ENCODE results near the gene ADK.

GRCh38 chr10:74163319-74164068, 12.5 kb downstream of the ADK start:
- TF ChIP-seq, protein P1, sequence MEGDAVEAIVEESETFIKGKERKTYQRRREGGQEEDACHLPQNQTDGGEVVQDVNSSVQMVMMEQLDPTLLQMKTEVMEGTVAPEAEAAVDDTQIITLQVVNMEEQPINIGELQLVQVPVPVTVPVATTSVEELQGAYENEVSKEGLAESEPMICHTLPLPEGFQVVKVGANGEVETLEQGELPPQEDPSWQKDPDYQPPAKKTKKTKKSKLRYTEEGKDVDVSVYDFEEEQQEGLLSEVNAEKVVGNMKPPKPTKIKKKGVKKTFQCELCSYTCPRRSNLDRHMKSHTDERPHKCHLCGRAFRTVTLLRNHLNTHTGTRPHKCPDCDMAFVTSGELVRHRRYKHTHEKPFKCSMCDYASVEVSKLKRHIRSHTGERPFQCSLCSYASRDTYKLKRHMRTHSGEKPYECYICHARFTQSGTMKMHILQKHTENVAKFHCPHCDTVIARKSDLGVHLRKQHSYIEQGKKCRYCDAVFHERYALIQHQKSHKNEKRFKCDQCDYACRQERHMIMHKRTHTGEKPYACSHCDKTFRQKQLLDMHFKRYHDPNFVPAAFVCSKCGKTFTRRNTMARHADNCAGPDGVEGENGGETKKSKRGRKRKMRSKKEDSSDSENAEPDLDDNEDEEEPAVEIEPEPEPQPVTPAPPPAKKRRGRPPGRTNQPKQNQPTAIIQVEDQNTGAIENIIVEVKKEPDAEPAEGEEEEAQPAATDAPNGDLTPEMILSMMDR (conservative IDR thresholded peaks at IDR 0.05) = no peak
- TF ChIP-seq EZH2 (IDR thresholded peaks at IDR 0.05; ENCODE audit: low read depth) = no peak
